Measurements from ENCODE around the gene RFX1.
"Not testable (repeated sequence)": the region's sequence is repeated elsewhere in the genome, so short reads cannot be mapped to it uniquely, and the experiment has no call there.

The RFX1 gene

GRCh38 chr19:14026652-14027192 is 20.6 kb upstream of the RFX1 start:
- DNase-seq: not testable (repeated sequence)

GRCh38 chr19:14023404-14024235 is 17.5 kb upstream of the RFX1 start:
- peak; percentile 72 for DNase-seq

DNA sequence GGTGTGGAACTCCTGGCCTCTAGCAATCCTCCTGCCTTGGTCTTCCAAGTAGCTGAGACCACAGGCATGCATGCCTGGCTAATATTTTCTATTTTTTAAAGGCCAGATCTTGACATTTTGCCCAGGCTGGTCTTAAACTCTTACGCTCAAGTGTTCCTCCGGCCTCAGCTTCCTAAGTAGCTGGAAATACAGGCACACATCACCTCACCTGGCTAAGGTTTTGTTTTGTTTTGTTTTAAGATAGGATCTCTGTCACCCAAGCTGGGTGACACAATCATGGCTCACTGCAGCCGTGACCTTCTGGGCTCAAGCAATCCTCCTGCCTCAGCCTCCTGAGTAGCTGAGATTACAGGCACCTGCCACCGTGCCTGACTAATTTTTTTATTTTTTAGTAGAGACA is 16.3 kb upstream of the RFX1 start:
- DNase-seq: no peak

DNA sequence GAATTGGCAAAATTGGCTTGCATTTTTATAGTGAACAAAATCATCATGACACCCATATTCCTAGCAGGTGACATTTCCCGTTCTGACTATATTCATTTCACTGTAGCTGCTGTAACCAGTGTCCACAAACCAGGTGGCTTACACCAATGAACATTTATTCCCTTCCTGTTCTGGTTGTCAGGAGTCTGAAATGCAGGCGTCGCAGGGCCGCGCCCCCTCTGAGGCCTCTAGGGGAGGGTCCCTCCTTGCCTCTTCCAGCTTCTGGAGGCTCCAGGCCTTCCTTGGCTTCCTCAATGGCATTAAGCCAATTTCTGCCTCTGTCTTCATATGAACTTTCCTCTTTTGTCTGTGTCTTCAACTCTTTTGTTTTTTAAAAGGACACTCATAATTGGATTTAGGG is 15.4 kb upstream of the RFX1 start:
- no peak for DNase-seq

- DNase-seq: not testable (repeated sequence)
These were observed 13.6 kb upstream of the RFX1 start for GRCh38 chr19:14019739-14020138.

GRCh38 chr19:14019100-14019499 is 13.0 kb upstream of the RFX1 start:
- no peak for DNase-seq

DNA sequence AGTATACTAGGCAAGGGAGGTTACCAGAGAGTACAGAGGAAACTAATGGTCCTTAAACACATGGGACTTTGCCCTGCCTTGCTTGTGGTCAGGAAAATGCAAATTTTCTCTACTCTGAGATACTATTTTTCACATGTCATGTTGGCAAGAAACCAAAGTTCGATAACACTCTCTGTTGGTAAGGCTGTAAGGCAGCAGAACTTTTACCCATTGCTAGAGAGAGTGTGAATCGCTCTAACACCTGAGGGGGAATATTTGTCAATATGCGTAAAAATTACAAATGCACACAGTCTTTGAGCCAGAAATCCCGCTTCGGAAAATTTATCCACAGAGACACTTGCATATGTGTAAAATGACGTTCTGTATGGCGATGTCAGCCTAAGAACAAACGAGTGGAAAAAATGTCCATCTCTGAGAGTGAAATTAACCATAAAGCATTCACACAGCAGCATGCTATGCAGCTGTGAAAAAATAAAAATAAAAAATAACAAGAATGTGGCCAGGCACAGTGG is 9.5 kb upstream of the RFX1 start:
- DNase-seq: no peak

DNA sequence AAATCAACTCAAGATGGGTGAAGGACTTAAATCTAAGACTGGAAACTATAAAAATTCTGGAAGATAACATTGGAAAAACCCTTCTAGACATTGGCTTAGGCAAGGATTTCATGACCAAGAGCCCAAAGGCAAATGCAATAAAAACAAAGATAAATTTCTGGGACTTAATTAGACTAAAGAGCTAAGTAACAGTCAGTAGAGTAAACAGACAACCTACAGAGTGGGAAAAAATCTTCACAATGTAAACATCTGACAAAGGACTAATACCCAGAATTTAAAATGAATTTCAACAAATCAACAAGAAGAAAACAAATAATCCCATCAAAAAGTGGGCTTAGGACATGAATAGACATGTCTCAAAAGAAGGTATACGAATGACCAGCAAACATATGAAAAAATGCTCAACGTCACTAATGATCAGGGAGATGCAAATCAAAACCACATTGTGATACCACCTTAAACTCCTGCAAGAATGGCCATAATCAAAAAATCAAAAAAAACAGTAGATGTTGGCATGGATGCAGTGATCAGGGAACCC is 6.3 kb upstream of the RFX1 start:
- no peak for DNase-seq

DNA sequence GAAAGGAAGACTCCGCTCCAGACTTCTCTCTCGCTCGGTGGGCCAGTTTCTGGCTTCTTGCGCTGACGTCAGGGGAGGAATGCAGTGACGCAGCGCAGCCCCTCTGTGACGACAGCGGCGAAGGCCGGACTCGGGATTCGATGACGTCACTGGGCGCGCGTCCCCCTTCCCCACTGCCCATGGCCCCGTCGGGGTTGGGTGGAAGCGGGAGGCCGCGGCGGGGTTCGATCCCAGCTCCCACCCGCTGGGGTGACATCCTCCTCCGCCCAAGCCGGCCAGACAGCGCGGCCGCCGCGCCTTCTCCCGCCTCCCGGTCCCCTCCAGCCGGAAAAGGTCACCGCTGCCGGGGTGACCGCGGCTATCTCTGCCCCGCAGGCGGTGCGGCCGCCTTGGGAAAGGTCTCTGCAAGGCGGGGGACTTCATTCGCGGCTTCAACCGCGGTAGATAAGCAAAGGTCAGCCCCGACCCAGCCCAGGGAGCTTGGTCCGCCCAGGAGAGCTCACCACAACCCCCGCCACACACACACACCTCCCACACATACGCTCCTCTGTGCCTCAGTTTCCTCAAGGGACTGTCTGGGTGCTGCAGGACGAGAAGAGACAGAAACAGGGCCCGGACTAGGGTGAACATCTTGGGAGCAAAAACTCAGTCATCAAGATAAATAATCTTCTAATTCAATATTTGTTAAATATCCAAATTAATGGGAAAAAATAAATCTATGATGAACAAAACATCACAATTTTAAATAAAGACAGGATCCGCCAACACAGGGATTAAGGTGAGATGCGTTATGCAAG is 844 bp upstream of the RFX1 start:
- DNase-seq: no peak

DNA sequence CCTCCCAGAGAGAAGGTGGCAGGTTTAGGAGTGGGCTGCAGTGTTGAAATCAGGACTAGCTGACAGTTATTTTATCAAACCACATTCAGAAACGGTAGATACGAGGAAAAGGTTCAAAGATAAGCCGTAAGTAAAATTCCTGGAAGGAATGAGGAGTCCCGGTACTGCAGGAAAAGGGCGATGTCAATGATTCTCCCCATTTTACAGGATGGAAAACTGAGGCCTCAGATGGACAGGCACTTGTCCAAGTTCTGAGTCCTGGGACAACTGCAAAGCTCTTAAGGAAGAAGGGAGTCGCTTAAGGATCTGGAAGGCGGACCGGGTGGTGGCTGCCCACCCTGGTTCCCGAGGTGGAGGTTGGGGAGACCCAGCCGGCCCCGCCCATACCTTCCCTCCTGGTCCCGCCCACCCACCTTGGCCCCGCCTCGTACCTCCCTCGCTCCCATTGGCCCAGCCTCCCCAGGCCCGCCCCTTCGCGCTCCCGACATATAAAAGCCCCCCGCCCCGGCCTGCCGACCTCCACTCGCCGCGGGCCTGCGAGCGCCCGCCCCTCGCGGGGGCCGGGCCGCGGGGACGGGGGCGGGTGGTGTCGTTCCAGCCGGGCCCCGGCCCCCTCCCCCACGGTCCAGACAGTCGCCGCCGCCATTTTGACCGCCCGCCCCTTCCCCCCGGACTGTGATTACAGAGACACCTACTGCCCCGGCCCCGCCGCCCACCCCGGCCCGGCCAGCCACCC is 603 bp downstream of the RFX1 start:
- peak; percentile 51 for DNase-seq

- DNase-seq: peak; percentile 41
These were observed 1.3 kb downstream of the RFX1 start for GRCh38 chr19:14004619-14005348.

DNA sequence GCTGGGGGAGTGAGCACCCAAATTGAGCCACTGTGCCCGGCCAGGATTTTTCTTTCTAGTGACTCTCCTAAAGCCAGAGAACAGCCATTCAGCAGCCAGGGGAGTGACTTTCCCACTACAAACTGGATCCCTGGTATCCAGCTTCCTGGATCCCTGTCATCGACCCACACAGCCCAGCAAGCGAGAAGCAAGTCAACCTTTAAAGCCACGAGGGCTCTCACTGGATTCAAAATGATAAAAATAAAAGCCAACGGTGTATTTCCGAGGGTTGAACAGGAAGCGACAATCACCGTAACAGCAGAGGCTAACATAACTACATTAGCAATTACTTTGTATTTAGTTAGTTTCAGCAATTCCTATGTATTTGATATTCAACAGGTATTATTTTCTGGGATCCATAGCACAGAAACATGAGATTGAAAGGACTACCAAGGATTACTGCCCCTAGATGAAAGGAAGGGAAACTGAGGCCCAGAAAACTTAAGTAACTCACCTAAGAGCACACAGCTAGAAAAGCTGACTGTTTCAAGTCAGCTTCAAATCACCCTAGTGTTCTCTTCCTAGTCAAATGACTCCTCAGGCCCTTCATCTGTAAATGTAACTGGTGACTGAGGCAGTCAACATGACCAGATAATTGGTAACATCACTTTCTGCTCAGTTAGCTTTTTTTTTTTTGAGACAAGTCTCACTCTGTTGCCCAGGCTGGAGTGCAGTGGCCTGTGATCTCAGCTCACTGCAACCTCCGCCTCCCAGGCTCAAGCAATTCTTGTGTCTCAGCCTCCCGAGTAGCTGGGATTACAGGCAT is 2.7 kb downstream of the RFX1 start:
- no peak for DNase-seq

GRCh38 chr19:14002571-14003250 is 3.4 kb downstream of the RFX1 start:
- no peak for DNase-seq

DNA sequence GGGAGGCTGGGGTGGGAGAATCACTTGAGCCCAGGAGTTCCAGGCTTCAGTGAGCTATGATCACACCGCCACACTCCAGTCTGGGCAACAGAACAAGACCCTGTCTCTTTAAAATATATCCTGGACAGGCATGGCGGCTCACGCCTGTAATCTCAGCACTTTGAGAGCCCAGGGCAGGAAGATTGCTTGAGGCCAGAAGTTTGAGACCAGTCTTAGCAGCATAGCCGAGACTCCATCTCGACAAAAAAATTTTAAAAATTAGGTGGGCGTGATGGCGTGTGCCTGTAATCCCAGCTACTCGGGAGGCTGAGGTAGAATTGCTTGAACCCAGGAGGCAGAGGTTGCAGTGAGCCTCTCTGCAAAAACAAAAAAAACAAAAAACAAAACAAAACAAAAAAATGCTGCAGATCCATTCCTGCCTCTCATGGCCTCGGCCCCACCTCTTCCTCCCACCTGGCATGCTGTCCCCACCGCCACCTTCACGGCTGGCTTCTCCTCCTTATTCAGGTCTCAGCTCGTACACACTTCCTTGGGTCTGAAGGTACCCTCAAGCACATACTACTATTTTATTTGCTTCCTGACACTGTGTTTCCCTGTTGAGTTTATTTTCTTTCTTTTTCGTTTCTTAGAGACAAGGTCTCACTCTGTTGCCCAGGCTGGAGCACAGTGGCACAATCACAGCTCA is 5.3 kb downstream of the RFX1 start:
- DNase-seq: no peak

DNA sequence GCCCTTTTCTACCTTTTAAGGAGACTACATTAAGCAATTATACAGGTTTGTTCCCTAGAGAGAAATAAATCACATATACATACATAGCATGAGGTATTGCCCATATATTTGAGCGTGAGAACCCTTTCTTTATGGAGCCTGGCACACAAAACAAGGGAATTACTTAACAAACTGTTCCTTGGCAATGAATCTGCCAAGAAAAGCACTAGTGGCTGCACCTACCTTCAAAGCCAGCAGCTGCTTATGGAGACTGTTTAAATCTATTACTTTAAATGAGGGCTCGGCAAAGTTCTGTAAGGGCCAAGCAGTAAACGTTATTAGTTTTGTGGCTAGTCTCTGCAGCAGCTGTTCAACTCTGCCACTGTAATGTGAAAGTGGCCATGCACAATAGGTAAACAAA is 7.0 kb downstream of the RFX1 start:
- no peak for DNase-seq

GRCh38 chr19:13998426-13998825 is 7.7 kb downstream of the RFX1 start:
- DNase-seq: no peak

DNA sequence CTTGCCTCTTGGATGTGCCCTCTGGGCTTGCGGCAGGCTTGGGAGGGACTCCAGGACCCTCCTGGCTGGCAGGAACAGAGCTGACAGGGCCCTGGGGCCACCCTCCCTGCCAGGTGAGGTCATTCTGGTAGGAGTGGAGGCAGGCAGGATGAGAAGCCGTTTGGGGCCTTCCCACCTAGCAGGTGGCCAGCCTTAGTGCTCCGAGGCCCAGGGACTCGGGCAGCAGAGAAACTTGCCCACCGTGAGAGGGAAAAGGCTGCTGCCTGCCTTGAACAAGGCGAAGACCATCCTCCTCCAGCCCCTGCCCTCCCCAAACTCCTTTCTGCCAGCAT is 8.5 kb downstream of the RFX1 start:
- DNase-seq: no peak

- no peak for DNase-seq
These were observed 9.0 kb downstream of the RFX1 start for GRCh38 chr19:13996928-13997630.

Data from GF-D8 (cell line).